Mammary epithelial cell (primary cell): ENCODE data around the gene SEPTIN12.

Experiments
- CTCF ChIP-seq, 2 donors: IDR thresholded peaks in 1 of 2; conservative IDR thresholded peaks in 1 of 2; 2 replicates each; pipeline ENCODE4 v1.5.1; 2011 to 2012; ENCODE audit warnings: inconsistent platforms in 2 of 2, low read length in 2 of 2, mild to moderate bottlenecking in 2 of 2, control low read depth in 1 of 2, low read depth in 1 of 2; ENCODE audit not compliant: insufficient read depth in 1 of 2; ENCODE audit errors: extremely low read depth in 1 of 2
- EZH2 ChIP-seq: IDR thresholded peaks from 2 replicates; pipeline ENCODE4 v1.6.1; 2012; ENCODE audit warnings: low read length, inconsistent platforms, borderline replicate concordance

GRCh38 chr16:4788489-4788889 is 344 bp upstream of the SEPTIN12 start:
- TF ChIP-seq EZH2, result no peak
- no peak for TF ChIP-seq CTCF (conservative IDR thresholded peaks at IDR 0.05 in 1 of 2, IDR thresholded peaks at IDR 0.05 in 1 of 2; ENCODE audit: extremely low read depth in 1 of 2, insufficient read depth in 1 of 2, low read depth in 1 of 2, low read length in 2 of 2)
